ENCODE data around the gene ATP8A2. TPM values are rescaled to one million over a fixed set of nuclear protein-coding genes. Genes with fewer than 3 reads are reported as not detected.
A peak's percentile ranks its signal among the peaks of the same experiment; 100 is the strongest.

ATP8A2 gene
- total RNA-seq, 2 experiments from 2014 or later, result 0.10 to 0.15 TPM

DNA sequence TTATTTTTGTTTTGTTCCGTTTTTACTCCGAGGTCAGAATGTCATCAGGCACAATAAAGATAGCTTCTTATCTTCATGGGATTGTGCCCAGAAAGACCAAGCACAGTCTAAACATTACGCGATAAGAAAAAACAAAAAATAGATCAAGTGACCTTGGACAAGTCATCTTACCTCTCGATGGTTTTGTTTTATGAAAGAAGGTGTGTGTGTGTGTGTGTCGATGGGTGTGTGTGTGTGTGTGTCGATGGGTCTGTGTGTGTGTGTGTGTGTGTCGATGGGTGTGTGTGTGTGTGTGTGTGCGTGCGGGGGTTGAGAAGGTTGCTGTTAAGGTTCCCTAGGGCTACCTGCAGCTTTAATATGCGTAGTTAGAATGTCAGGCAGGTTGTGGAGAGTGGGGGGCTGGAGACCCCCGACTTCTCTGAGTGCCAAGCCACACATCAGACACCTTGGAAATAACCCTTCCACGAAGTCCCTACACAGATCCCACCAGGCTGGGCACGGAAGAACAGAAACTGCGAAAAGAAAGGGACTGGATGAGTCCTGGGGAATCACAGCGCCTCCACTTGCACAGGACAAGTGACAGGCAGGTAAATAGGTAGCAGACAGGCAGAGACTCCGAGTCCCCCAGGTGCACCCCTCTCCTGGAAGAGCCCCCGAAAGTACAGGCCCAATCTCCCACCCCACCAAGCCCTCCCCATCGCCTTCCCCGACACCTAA is 458 bp upstream of the ATP8A2 start:
- peaks cover 60% of the 10 kb centered on the region for H3K27me3 Mint-ChIP-seq
- ChIA-PET CTCF (interaction anchor here (0.6 kb wide), 1 partner anchor 741 kb away, joined by 3 read pairs; no protein-coding TSS in a partner anchor), POLR2A (no interaction called here)

GRCh38 chr13:25372284-25373081 is 709 bp downstream of the ATP8A2 start:
- no peak for DNase-seq
- H3K36me3 Mint-ChIP-seq (ENCODE audit: low read depth), result no peaks in the 10 kb centered on the region
- peaks cover 60% of the 10 kb centered on the region for H3K27me3 Mint-ChIP-seq
- POLR2A ChIA-PET, result no interaction called here
- CTCF ChIA-PET, result no interaction called here
- H3K27ac Mint-ChIP-seq, result no peak overlapping the region
- H3K9me3 Mint-ChIP-seq, result no peaks in the 10 kb centered on the region
- no peak overlapping the region for H3K4me3 Mint-ChIP-seq
- H3K4me1 Mint-ChIP-seq, result peaks cover 10% of the 10 kb centered on the region

More for the DNA sequence above, 458 bp upstream of the ATP8A2 start:
- Mint-ChIP-seq H3K4me1 (peaks cover 10% of the 10 kb centered on the region), H3K4me3 (peak overlapping the region; percentile 49), H3K36me3 (ENCODE audit: low read depth) (no peaks in the 10 kb centered on the region), H3K27ac (no peak overlapping the region), H3K9me3 (no peaks in the 10 kb centered on the region)
- DNase-seq, result no peak

DNA sequence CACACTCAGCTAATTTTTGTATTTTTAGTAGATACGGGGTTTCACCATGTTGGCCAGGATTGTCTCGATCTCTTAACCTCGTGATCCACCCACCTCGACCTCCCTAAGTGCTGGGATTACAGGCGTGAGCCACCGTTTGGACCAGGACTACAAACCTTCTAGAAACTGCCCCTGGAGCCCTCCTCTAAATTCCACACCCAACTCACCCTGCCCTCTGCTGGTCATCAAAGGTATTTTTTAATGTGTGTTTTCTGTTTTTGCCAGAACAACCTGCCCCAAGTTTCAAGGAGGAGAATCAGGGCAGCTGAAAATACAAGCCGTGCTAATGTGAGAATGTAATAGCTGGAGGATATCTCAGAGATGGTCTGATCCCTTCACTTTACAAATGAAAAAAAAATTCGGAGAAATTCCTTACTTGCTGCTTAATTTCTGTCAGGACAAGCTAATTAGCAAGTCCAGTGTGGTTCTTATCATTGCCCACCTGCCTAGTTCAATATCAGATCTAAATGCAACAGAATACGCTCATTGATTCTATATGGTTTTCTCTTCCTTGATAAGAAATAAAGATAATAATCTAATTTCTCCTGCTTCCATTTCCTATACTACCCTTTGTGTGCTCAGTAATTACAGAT is 4.1 kb downstream of the ATP8A2 start:
- Mint-ChIP-seq H3K4me3 (no peak overlapping the region), H3K27ac (no peak overlapping the region), H3K36me3 (ENCODE audit: low read depth) (no peaks in the 10 kb centered on the region), H3K9me3 (no peaks in the 10 kb centered on the region), H3K27me3 (peaks cover 61% of the 10 kb centered on the region), H3K4me1 (peaks cover 10% of the 10 kb centered on the region)
- ChIA-PET CTCF (interaction anchor here (0.6 to 1.7 kb wide), 9 partner anchors 11 to 206 kb away, joined by 3 to 7 read pairs (median 4); no protein-coding TSS in a partner anchor), POLR2A (no interaction called here)
- DNase-seq, result peak; percentile 22

GRCh38 chr13:25377244-25377962 is 5.6 kb downstream of the ATP8A2 start:
- ChIA-PET CTCF (interaction anchor here (1.2 kb wide), 1 partner anchor 14 kb away, joined by 3 read pairs; no protein-coding TSS in a partner anchor), POLR2A (no interaction called here)

DNA sequence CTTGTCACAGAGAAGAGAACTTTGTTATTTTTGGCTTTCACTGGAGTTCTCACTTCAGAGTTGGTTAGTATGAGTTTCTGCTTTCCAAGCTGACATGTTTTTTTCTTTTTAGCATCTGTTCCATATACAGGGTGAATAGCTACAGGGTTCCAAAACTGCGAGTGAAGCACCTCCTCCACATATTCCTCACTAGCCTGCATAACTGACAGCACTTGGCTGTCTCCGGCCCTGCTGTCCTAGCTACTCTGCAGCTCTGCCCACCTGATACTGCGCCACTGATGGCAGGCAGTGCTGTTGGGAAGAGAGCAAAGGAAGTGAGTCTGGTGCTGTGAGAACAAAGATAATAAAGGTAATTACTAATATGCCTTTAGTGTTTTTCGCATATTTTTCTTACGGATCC is 6.8 kb downstream of the ATP8A2 start:
- Mint-ChIP-seq H3K9me3 (no peaks in the 10 kb centered on the region), H3K36me3 (ENCODE audit: low read depth) (no peaks in the 10 kb centered on the region), H3K4me1 (peaks cover 2% of the 10 kb centered on the region), H3K27ac (no peak overlapping the region), H3K27me3 (peaks cover 52% of the 10 kb centered on the region), H3K4me3 (no peak overlapping the region)
- ChIA-PET POLR2A (no interaction called here), CTCF (interaction anchor here (0.6 kb wide), 1 partner anchor 265 kb away, joined by 3 read pairs; no protein-coding TSS in a partner anchor)
- DNase-seq, result no peak

More at GRCh38 chr13:25377244-25377962, 5.6 kb downstream of the ATP8A2 start:
- Mint-ChIP-seq H3K27ac (no peak overlapping the region), H3K4me3 (no peak overlapping the region), H3K36me3 (ENCODE audit: low read depth) (no peaks in the 10 kb centered on the region), H3K4me1 (peaks cover 5% of the 10 kb centered on the region), H3K27me3 (peaks cover 61% of the 10 kb centered on the region), H3K9me3 (no peaks in the 10 kb centered on the region)
- no peak for DNase-seq

GRCh38 chr13:25379011-25379410 is 7.2 kb downstream of the ATP8A2 start:
- peaks cover 50% of the 10 kb centered on the region for H3K27me3 Mint-ChIP-seq

GRCh38 chr13:25380082-25380481 is 8.3 kb downstream of the ATP8A2 start:
- no peak for DNase-seq
- POLR2A ChIA-PET, result no interaction called here
- Mint-ChIP-seq H3K27me3 (peaks cover 48% of the 10 kb centered on the region), H3K4me1 (peaks cover 2% of the 10 kb centered on the region), H3K4me3 (no peak overlapping the region), H3K36me3 (ENCODE audit: low read depth) (no peaks in the 10 kb centered on the region), H3K9me3 (no peaks in the 10 kb centered on the region), H3K27ac (no peak overlapping the region)
- CTCF ChIA-PET, result interaction anchor here (1.4 kb wide), 1 partner anchor 385 kb away, joined by 3 read pairs; no protein-coding TSS in a partner anchor

More at GRCh38 chr13:25379011-25379410, 7.2 kb downstream of the ATP8A2 start:
- no peaks in the 10 kb centered on the region for H3K36me3 Mint-ChIP-seq (ENCODE audit: low read depth)
- peaks cover 2% of the 10 kb centered on the region for H3K4me1 Mint-ChIP-seq
- ChIA-PET POLR2A (no interaction called here), CTCF (no interaction called here)
- H3K4me3 Mint-ChIP-seq, result no peak overlapping the region
- DNase-seq, result no peak
- H3K27ac Mint-ChIP-seq, result no peak overlapping the region
- no peaks in the 10 kb centered on the region for H3K9me3 Mint-ChIP-seq

DNA sequence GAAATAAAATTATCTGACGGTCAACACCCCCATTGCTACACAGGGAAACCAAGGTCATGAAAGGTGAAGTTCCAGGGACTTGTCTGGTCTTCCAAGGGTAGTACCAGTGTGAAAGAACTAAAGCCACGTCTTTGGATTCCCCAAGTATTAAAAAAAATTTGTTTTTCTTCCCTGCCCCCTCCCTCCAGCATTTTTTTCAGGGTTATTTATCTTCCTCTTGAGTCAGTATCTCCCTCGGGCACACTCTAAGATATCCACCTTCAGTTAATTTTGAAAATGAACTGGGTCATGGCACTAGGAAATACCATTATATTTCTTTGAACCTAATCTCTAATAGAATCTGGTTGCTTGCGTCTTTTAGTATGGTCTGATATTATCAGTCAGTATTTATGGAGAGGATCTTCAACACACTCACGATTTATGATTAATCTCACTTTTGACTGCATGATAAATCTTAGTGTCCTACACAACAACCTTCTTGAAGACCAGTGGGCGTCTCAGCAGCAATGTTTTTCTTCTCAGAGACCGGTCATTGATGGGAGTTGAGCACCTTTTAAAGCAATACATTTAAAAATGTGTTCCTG is 9.1 kb downstream of the ATP8A2 start:
- Mint-ChIP-seq H3K4me1 (no peaks in the 10 kb centered on the region), H3K9me3 (no peaks in the 10 kb centered on the region), H3K27ac (no peak overlapping the region), H3K36me3 (ENCODE audit: low read depth) (no peaks in the 10 kb centered on the region), H3K4me3 (no peak overlapping the region), H3K27me3 (peaks cover 45% of the 10 kb centered on the region)
- no peak for DNase-seq
- ChIA-PET POLR2A (no interaction called here), CTCF (interaction anchor here (1.4 kb wide), 1 partner anchor 385 kb away, joined by 3 read pairs; no protein-coding TSS in a partner anchor)

DNA sequence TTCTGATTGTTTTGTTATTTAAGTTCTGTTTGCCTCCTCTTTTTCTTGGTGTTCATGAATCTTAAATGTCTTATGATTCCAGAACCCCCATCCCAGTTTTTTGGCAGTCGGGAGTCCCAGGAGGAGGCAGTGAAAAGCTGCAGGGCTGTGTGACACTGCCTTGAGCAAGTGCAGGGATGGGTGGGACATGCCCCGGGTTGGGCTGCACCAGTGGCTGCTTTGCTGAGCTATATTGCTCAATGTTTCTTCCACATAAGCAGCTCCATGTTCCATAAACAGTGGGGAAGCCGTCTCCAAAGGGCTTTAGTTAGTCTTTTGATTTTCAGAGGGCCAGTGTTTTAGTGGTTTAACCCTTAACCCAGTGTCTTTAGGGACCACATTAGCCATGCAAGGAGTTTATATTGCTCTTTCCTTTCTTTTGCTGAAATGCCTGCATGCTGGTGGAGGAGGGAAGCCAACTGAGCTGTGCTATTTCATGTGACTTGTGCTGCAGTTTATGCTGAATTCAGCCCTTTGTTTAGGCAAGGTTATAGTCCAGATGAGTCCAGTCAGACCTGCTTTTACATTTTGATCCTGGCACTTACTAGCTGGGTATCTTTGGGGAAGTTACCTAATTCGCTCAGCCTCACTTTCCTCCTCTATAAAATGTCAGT is 13.1 kb downstream of the ATP8A2 start:
- no peak for DNase-seq
- Mint-ChIP-seq H3K27ac (no peak overlapping the region), H3K4me3 (no peak overlapping the region), H3K36me3 (ENCODE audit: low read depth) (no peaks in the 10 kb centered on the region), H3K9me3 (no peaks in the 10 kb centered on the region), H3K27me3 (peaks cover 32% of the 10 kb centered on the region), H3K4me1 (no peaks in the 10 kb centered on the region)
- ChIA-PET CTCF (no interaction called here), POLR2A (no interaction called here)

DNA sequence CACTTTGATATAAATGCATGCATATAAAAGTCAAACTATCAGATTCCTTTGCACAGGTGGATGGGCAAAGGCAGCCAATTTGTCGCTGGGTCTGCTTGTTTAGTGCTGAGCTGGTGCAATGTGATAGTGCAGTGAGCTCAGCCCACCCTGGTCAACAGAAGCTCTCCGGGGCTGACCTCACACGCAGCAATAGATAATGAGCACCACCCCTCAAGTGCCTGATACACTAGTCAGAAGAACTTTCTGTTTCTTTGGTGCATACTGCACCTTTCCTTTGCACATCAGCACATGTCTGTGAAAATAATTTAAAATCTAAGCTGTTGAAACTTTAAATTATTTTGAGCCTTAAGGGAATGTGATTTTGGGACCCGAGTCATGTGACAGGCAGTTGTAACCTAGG is 20.2 kb downstream of the ATP8A2 start:
- no peaks in the 10 kb centered on the region for H3K36me3 Mint-ChIP-seq (ENCODE audit: low read depth)
- ChIA-PET POLR2A (no interaction called here), CTCF (interaction anchor here (1.0 to 1.1 kb wide), 2 partner anchors 15 to 17 kb away, joined by 3 to 4 read pairs; no protein-coding TSS in a partner anchor)

DNA sequence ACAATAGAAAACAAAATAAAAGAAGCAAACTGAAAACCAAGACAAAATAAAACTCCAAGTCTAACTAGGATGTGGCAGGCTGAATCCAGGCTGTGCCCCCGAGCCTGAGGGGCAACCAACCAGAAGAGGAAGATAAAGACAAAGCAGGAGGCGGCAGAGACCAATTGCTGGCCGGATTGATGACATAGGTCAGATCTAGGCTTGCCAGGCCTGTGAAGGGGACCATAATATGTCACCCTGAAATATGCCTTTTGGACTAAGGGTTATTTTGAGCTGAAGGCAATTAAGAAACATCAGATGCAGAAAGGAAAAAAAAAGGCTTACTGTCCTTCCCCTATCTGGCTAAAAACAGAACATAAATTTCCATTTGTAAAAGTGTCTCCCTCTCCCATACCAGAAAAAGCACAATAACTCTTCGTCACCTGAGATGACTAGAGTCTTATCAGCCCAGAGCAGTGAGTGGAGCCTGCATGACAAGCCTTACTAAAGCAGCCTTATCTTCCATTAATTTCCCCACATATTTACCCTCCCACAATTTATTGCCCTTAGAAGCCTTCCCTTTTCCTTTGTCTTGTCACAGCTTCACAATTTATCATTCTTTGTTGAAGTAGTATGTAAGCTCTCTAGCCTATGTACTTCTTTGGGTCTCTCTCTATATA is 22.8 kb downstream of the ATP8A2 start:
- ChIA-PET CTCF (no interaction called here), POLR2A (no interaction called here)
- Mint-ChIP-seq H3K4me3 (no peak overlapping the region), H3K4me1 (no peaks in the 10 kb centered on the region), H3K27ac (no peak overlapping the region), H3K36me3 (ENCODE audit: low read depth) (no peaks in the 10 kb centered on the region), H3K9me3 (no peaks in the 10 kb centered on the region), H3K27me3 (peaks cover 23% of the 10 kb centered on the region)
- DNase-seq, result no peak

More for the DNA sequence above, 20.2 kb downstream of the ATP8A2 start:
- Mint-ChIP-seq H3K4me3 (no peak overlapping the region), H3K4me1 (no peaks in the 10 kb centered on the region), H3K27ac (no peak overlapping the region), H3K9me3 (no peaks in the 10 kb centered on the region), H3K27me3 (peaks cover 24% of the 10 kb centered on the region)
- no peak for DNase-seq

GRCh38 chr13:25397763-25398162 is 26.0 kb downstream of the ATP8A2 start:
- H3K4me3 Mint-ChIP-seq, result no peak overlapping the region
- no peaks in the 10 kb centered on the region for H3K9me3 Mint-ChIP-seq
- no peak for DNase-seq
- no peaks in the 10 kb centered on the region for H3K36me3 Mint-ChIP-seq (ENCODE audit: low read depth)
- H3K27me3 Mint-ChIP-seq, result peaks cover 15% of the 10 kb centered on the region
- no peaks in the 10 kb centered on the region for H3K4me1 Mint-ChIP-seq
- no peak overlapping the region for H3K27ac Mint-ChIP-seq
- ChIA-PET POLR2A (no interaction called here), CTCF (no interaction called here)
